HG03439 (cell line): ENCODE results near the gene C1QL4.
"Not testable (repeated sequence)": the region's sequence is repeated elsewhere in the genome, so short reads cannot be mapped to it uniquely, and the experiment has no call there.

Experiments used
- ATAC-seq: cut with Tn5 transposase; IDR thresholded peaks from one replicate; pipeline ENCODE4 v1.9.1; 2021; ENCODE audit warnings: mild to moderate bottlenecking, moderate library complexity; ENCODE audit not compliant: unreplicated experiment

Gene C1QL4

GRCh38 chr12:49282740-49283375 is 54.1 kb downstream of the C1QL4 start:
- not testable (repeated sequence) for ATAC-seq
